ENCODE measurements around the gene ADA. TPM values are rescaled to one million over a fixed set of nuclear protein-coding genes. Genes with fewer than 3 reads are reported as not detected.

ADA gene
- total and polyA plus RNA-seq, 9 of the 15 experiments (the other 6 are each of a cell fraction or from before 2014, with no cell fraction given): 2.4 to 26.1 (median 5.3) TPM

GRCh38 chr20:44596876-44597275 is 54.6 kb downstream of the ADA start:
- CTCF ChIA-PET (ENCODE audit: low intra/inter-chr PET ratio): interaction anchor here (0.6 kb wide), 1 partner anchor 146 kb away, joined by 4 read pairs; no protein-coding TSS in a partner anchor
- WGBS (ENCODE audit: insufficient coverage, low coverage, missing lambda C conversion rate): 34% methylated on average over 3 of the region's 3 CpGs
- in situ Hi-C loops (cut with MboI): no loop called here

DNA sequence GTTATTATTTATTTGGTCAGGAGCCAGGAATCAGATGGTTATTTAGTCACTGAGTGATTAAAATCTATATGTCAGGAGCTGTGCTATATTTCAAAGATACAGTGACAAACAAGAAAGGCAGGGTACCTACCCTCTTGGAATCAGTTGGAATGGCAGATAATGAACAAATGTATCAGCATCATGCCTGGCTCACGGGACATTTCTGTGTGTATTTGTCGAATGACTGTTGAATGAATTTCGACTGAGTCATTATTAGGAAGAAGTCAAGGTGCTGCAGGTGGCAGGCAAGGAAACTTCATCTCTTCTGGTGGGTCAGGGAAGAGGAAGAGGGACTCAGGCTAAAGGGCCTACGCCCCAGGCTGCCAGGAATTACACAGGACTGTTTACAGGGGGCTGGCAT is 55.5 kb downstream of the ADA start:
- no peaks in the 10 kb centered on the region for H3K79me2 ChIP-seq (ENCODE audit: control insufficient read depth, insufficient read depth, low read length)
- no peak overlapping the region for H3K9ac ChIP-seq (ENCODE audit: insufficient read depth in 1 of 2, low read depth in 2 of 2, low read length in 2 of 2)
- POLR2A ChIA-PET: interaction anchor here (0.6 kb wide), 1 partner anchor 53 kb away, joined by 3 read pairs; no protein-coding TSS in a partner anchor
- H3K9me1 ChIP-seq (ENCODE audit: control insufficient read depth, insufficient read depth, low read length): no peaks in the 10 kb centered on the region
- CTCF ChIA-PET (ENCODE audit: low intra/inter-chr PET ratio): no interaction called here
- in situ Hi-C loops (cut with MboI): no loop called here
- TF ChIP-seq EGR1 (conservative IDR thresholded peaks at IDR 0.05): no peak
- no peak for TF ChIP-seq KLF13 (tag; IDR thresholded peaks at IDR 0.05; ENCODE audit: borderline replicate concordance, low read depth)
- TF ChIP-seq RBM17 (IDR thresholded peaks at IDR 0.05; ENCODE audit: borderline replicate concordance, low read depth, low read length): no peak
- TF ChIP-seq SETDB1 (IDR thresholded peaks at IDR 0.05; ENCODE audit: low read length): no peak
- TF ChIP-seq ZNF224 (CRISPR knock-in tag; IDR thresholded peaks at IDR 0.05): no peak
- no peak for TF ChIP-seq TCF7 (IDR thresholded peaks at IDR 0.05; ENCODE audit: borderline replicate concordance)
- no peak for TF ChIP-seq HNRNPLL (IDR thresholded peaks at IDR 0.05; ENCODE audit: low read depth, low read length, poor library complexity, severe bottlenecking)
- no peak for TF ChIP-seq ZNF551 (CRISPR knock-in tag; IDR thresholded peaks at IDR 0.05)
- TF ChIP-seq RBM25 (IDR thresholded peaks at IDR 0.05; ENCODE audit: low read depth, low read length, severe bottlenecking): no peak
- no peak for TF ChIP-seq CBFA2T2 (conservative IDR thresholded peaks at IDR 0.05)
- TF ChIP-seq ZNF316 (IDR thresholded peaks at IDR 0.05): no peak
- H3K27me3 ChIP-seq (ENCODE audit: control insufficient read depth in 2 of 2, insufficient read depth in 2 of 2, low read length in 2 of 2): no peaks in the 10 kb centered on the region
- FAIRE-seq (no peak), DNase-seq (ENCODE audit: extremely low read depth in 1 of 4, low spot score in 3 of 4) (no peak), ATAC-seq (no peak)
- H3K9me3 ChIP-seq (replicated peaks; ENCODE audit: control insufficient read depth, insufficient read depth, low read depth, low read length): no peaks in the 10 kb centered on the region
- no TSS peak for BruUV-seq (replicated peaks)
- no peaks in the 10 kb centered on the region for H4K20me1 ChIP-seq (replicated peaks; ENCODE audit: control insufficient read depth, insufficient read depth, low read length)
- intact Hi-C loops (cut with micrococcal nuclease): no loop called here
- H3K4me3 ChIP-seq: no peak overlapping the region
- H2AFZ ChIP-seq (ENCODE audit: low read depth, low read length): no peak overlapping the region
- no peak overlapping the region for H3K4me2 ChIP-seq (ENCODE audit: insufficient read depth, low read length)
- peaks cover 7 to 18% of the 10 kb centered on the region in 2 experiments for H3K4me1 ChIP-seq (replicated peaks in 1 of 2; ENCODE audit: control insufficient read depth in 2 of 2, insufficient read depth in 2 of 2, low read length in 2 of 2)
- WGBS (ENCODE audit: insufficient coverage, low coverage, missing lambda C conversion rate): 27% methylated on average over 4 of the region's 4 CpGs
- no peaks in the 10 kb centered on the region for H3K36me3 ChIP-seq (ENCODE audit: control insufficient read depth, insufficient read depth, low read length)
- no peak overlapping the region for H3K27ac ChIP-seq (ENCODE audit: extremely low read depth, low read depth, low read length)

More at GRCh38 chr20:44596876-44597275, 54.6 kb downstream of the ADA start:
- Histone ChIP-seq H3K9me3 (replicated peaks; ENCODE audit: control insufficient read depth, insufficient read depth, low read depth, low read length) (no peaks in the 10 kb centered on the region), H3K4me1 (replicated peaks in 1 of 2; ENCODE audit: control insufficient read depth in 2 of 2, insufficient read depth in 2 of 2, low read length in 2 of 2) (peaks cover 8 to 9% of the 10 kb centered on the region in 2 experiments), H4K20me1 (replicated peaks; ENCODE audit: control insufficient read depth, insufficient read depth, low read length) (no peaks in the 10 kb centered on the region), H3K4me2 (ENCODE audit: insufficient read depth, low read length) (no peak overlapping the region), H3K27me3 (ENCODE audit: control insufficient read depth in 2 of 2, insufficient read depth in 2 of 2, low read length in 2 of 2) (no peaks in the 10 kb centered on the region), H3K36me3 (ENCODE audit: control insufficient read depth, insufficient read depth, low read length) (no peaks in the 10 kb centered on the region), H2AFZ (ENCODE audit: low read depth, low read length) (no peak overlapping the region), H3K9ac (ENCODE audit: insufficient read depth in 1 of 2, low read depth in 2 of 2, low read length in 2 of 2) (no peak overlapping the region), H3K79me2 (ENCODE audit: control insufficient read depth, insufficient read depth, low read length) (no peaks in the 10 kb centered on the region), H3K9me1 (ENCODE audit: control insufficient read depth, insufficient read depth, low read length) (no peaks in the 10 kb centered on the region), H3K4me3 (no peak overlapping the region), H3K27ac (ENCODE audit: extremely low read depth, low read depth, low read length) (no peak overlapping the region)
- ATAC-seq (no peak), FAIRE-seq (no peak), DNase-seq (ENCODE audit: extremely low read depth in 1 of 4, low spot score in 3 of 4) (no peak)
- TF ChIP-seq TCF7 (IDR thresholded peaks at IDR 0.05; ENCODE audit: borderline replicate concordance) (no peak), RB1 (IDR thresholded peaks at IDR 0.05; ENCODE audit: low read depth) (no peak), TRIM24 (IDR thresholded peaks at IDR 0.05) (no peak), ZNF212 (CRISPR knock-in tag; IDR thresholded peaks at IDR 0.05) (no peak), FOXP1 (CRISPR knock-in tag; IDR thresholded peaks at IDR 0.05) (no peak), ZNF12 (CRISPR knock-in tag; IDR thresholded peaks at IDR 0.05) (no peak), BCOR (IDR thresholded peaks at IDR 0.05) (no peak)
- POLR2A ChIA-PET: no interaction called here
- no TSS peak for BruUV-seq (replicated peaks)
- intact Hi-C loops (cut with micrococcal nuclease): no loop called here
